HEK293 (cell line): ENCODE measurements around the gene PALM3.

Experiments used
- CTCF ChIA-PET: fragments of 350-600 bp; formaldehyde crosslinking; extraction: SDS; loops from one replicate; lab custom pipeline; 2021; ENCODE audit warnings: antibody characterized with exemption; lab: Yijun Ruan, JAX
- POLR2A ChIA-PET: fragments of 300-600 bp; formaldehyde crosslinking; extraction: SDS; loops from one replicate; lab custom pipeline; 2020; ENCODE audit warnings: antibody characterized with exemption, inconsistent platforms; lab: Yijun Ruan, JAX
- H3K27ac ChIP-seq: fragments of 200-500 bp; sonication (Bioruptor generic); 2 replicates; pipeline ENCODE4 v1.5.1; 2014; ENCODE audit warnings: low read depth, low read length, control low read depth, inconsistent platforms; ENCODE audit errors: extremely low read depth
- H3K36me3 ChIP-seq, 2 experiments: fragments of 200-500 bp in 1 of 2; sonication (Bioruptor generic) in 1 of 2; 1 replicate in 1 of 2; 2 replicates in 1 of 2; pipeline ENCODE4 v1.5.1; 2014 to 2017; ENCODE audit warnings: inconsistent platforms in 2 of 2, low read length in 2 of 2; ENCODE audit not compliant: control insufficient read depth in 2 of 2, insufficient read depth in 1 of 2
- H3K4me1 ChIP-seq: fragments of 200-500 bp; sonication (Bioruptor generic); 2 replicates; pipeline ENCODE4 v1.5.1; 2014; ENCODE audit warnings: mild to moderate bottlenecking, low read length, inconsistent platforms; ENCODE audit not compliant: control insufficient read depth, insufficient read depth
- H3K4me3 ChIP-seq: 2 replicates; pipeline ENCODE4 v1.5.1; 2011; ENCODE audit warnings: low read depth, mild to moderate bottlenecking, control low read depth, low read length, moderate library complexity
- H3K9me3 ChIP-seq: fragments of 200-500 bp; sonication (Bioruptor generic); 2 replicates; pipeline ENCODE4 v1.5.1; 2014; ENCODE audit warnings: low read depth, low read length, inconsistent platforms; ENCODE audit not compliant: control insufficient read depth, insufficient read depth
- EGR2 ChIP-seq: fragments of 450-650 bp; formaldehyde crosslinking; IDR thresholded peaks from 2 replicates; pipeline ENCODE4 v1.5.1; 2016; ENCODE audit warnings: low read depth, missing biosample characterization, missing genetic modification characterization
- GLIS2 ChIP-seq: fragments of 450-650 bp; formaldehyde crosslinking; IDR thresholded peaks from 2 replicates; pipeline ENCODE4 v1.5.1; 2016; ENCODE audit warnings: missing biosample characterization, missing genetic modification characterization
- SP2 ChIP-seq: fragments of 450-650 bp; formaldehyde crosslinking; IDR thresholded peaks from 2 replicates; pipeline ENCODE4 v1.5.1; 2016; ENCODE audit warnings: missing biosample characterization, missing genetic modification characterization
- SP7 ChIP-seq: fragments of 450-650 bp; formaldehyde crosslinking; IDR thresholded peaks from 2 replicates; pipeline ENCODE4 v1.5.1; 2016; ENCODE audit warnings: missing biosample characterization, missing genetic modification characterization
- TCF7L2 ChIP-seq: IDR thresholded peaks from 2 replicates; pipeline ENCODE4 v1.6.1; 2011; ENCODE audit warnings: low read depth, mild to moderate bottlenecking, inconsistent platforms, low read length, moderate library complexity, borderline replicate concordance
- ZFHX2 ChIP-seq: fragments of 450-650 bp; formaldehyde crosslinking; conservative IDR thresholded peaks from 2 replicates; pipeline ENCODE4 v1.5.1; 2016; ENCODE audit warnings: missing biosample characterization, missing genetic modification characterization
- ZIC2 ChIP-seq: fragments of 450-650 bp; formaldehyde crosslinking; IDR thresholded peaks from 2 replicates; pipeline ENCODE4 v1.5.1; 2016; ENCODE audit warnings: missing biosample characterization, missing genetic modification characterization
- ZNF132 ChIP-seq: fragments of 450-650 bp; formaldehyde crosslinking; IDR thresholded peaks from 2 replicates; pipeline ENCODE4 v1.5.1; 2017; ENCODE audit warnings: missing biosample characterization, missing genetic modification characterization, borderline replicate concordance
- ZNF175 ChIP-seq: fragments of 450-650 bp; formaldehyde crosslinking; IDR thresholded peaks from 2 replicates; pipeline ENCODE4 v1.5.1; 2016; ENCODE audit warnings: missing biosample characterization, missing genetic modification characterization
- ZNF223 ChIP-seq: fragments of 450-650 bp; formaldehyde crosslinking; IDR thresholded peaks from 2 replicates; pipeline ENCODE4 v1.5.1; 2016; ENCODE audit warnings: missing biosample characterization, missing genetic modification characterization
- ZNF23 ChIP-seq: fragments of 450-650 bp; formaldehyde crosslinking; IDR thresholded peaks from 2 replicates; pipeline ENCODE4 v1.5.1; 2016; ENCODE audit warnings: missing biosample characterization, missing genetic modification characterization, borderline replicate concordance
- ZNF24 ChIP-seq: fragments of 450-650 bp; formaldehyde crosslinking; IDR thresholded peaks from 2 replicates; pipeline ENCODE4 v1.5.1; 2016; ENCODE audit warnings: missing biosample characterization, missing genetic modification characterization
- ZNF521 ChIP-seq: fragments of 450-650 bp; formaldehyde crosslinking; IDR thresholded peaks from 2 replicates; pipeline ENCODE4 v1.5.1; 2017; ENCODE audit warnings: missing biosample characterization, mild to moderate bottlenecking, missing genetic modification characterization
- ZNF621 ChIP-seq: fragments of 450-650 bp; formaldehyde crosslinking; IDR thresholded peaks from 2 replicates; pipeline ENCODE4 v1.5.1; 2017; ENCODE audit warnings: missing biosample characterization, missing genetic modification characterization
- ZNF626 ChIP-seq: fragments of 450-650 bp; sonication (Bioruptor Pico); formaldehyde crosslinking; IDR thresholded peaks from 2 replicates; pipeline ENCODE4 v1.5.1; 2018; ENCODE audit warnings: missing biosample characterization, missing genetic modification characterization, inconsistent platforms
- ZNF629 ChIP-seq: fragments of 450-650 bp; formaldehyde crosslinking; IDR thresholded peaks from 2 replicates; pipeline ENCODE4 v1.5.1; 2017; ENCODE audit warnings: missing biosample characterization, missing genetic modification characterization
- ZNF791 ChIP-seq: fragments of 450-650 bp; formaldehyde crosslinking; IDR thresholded peaks from 2 replicates; pipeline ENCODE4 v1.5.1; 2016; ENCODE audit warnings: missing biosample characterization, missing genetic modification characterization
- ZNF837 ChIP-seq: fragments of 450-650 bp; formaldehyde crosslinking; IDR thresholded peaks from 2 replicates; pipeline ENCODE4 v1.5.1; 2016; ENCODE audit warnings: missing biosample characterization, missing genetic modification characterization
- TF ChIP-seq, protein P1 (sequence below): fragments of 450-650 bp; IDR thresholded peaks from 2 replicates; pipeline ENCODE4 v1.5.1; 2018; ENCODE audit warnings: missing biosample characterization, missing genetic modification characterization
- TF ChIP-seq, protein P2 (sequence below): fragments of 450-650 bp; formaldehyde crosslinking; IDR thresholded peaks from 2 replicates; pipeline ENCODE4 v1.5.1; 2016; ENCODE audit warnings: missing biosample characterization, missing genetic modification characterization
- TF ChIP-seq, protein P3 (sequence below): fragments of 450-650 bp; formaldehyde crosslinking; IDR thresholded peaks from 2 replicates; pipeline ENCODE4 v1.5.1; 2016; ENCODE audit warnings: missing biosample characterization, missing genetic modification characterization
- TF ChIP-seq, protein P4 (sequence below): fragments of 450-650 bp; formaldehyde crosslinking; IDR thresholded peaks from 2 replicates; pipeline ENCODE4 v1.5.1; 2016; ENCODE audit warnings: missing biosample characterization, missing genetic modification characterization
- TF ChIP-seq, protein P5 (sequence below): sonication (generic); formaldehyde crosslinking; IDR thresholded peaks from 2 replicates; pipeline ENCODE4 v1.8.1; 2022; ENCODE audit warnings: mild to moderate bottlenecking, moderate library complexity, missing genetic modification reagents
- TF ChIP-seq, protein P6 (sequence below): fragments of 450-650 bp; formaldehyde crosslinking; IDR thresholded peaks from 2 replicates; pipeline ENCODE4 v1.5.1; 2016; ENCODE audit warnings: missing biosample characterization, missing genetic modification characterization
- TF ChIP-seq, protein P7 (sequence below): fragments of 450-650 bp; formaldehyde crosslinking; IDR thresholded peaks from 2 replicates; pipeline ENCODE4 v1.5.1; 2016; ENCODE audit warnings: missing biosample characterization, missing genetic modification characterization

PALM3 gene

DNA sequence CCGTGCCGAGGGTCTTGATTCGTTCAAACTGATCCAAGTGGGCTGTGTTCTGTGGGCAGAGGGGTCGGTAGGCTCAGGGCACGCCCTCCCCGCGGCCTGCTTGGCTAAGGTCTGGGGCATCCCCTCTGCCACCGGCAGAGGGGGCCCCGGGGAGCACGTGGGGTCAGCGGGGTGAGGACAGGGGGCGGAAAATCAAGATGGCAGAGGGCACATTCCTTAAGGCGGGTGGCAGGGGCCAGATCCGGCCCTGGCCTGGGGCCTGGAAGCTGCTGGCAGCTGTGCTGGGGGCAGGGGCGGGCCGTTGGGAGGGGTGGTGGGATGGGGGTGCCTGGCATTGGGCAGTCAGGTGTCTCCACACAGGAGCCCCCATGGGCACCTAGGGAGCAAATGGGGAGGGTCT is 45.0 kb upstream of the PALM3 start:
- H3K27ac ChIP-seq: no peak overlapping the region
- H3K36me3 ChIP-seq: peaks cover 11 to 49% of the 10 kb centered on the region in 2 experiments; a peak in 2 of 3 replicates
- TF ChIP-seq, protein P1, sequence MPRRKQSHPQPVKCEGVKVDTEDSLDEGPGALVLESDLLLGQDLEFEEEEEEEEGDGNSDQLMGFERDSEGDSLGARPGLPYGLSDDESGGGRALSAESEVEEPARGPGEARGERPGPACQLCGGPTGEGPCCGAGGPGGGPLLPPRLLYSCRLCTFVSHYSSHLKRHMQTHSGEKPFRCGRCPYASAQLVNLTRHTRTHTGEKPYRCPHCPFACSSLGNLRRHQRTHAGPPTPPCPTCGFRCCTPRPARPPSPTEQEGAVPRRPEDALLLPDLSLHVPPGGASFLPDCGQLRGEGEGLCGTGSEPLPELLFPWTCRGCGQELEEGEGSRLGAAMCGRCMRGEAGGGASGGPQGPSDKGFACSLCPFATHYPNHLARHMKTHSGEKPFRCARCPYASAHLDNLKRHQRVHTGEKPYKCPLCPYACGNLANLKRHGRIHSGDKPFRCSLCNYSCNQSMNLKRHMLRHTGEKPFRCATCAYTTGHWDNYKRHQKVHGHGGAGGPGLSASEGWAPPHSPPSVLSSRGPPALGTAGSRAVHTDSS (tag by site-specific recombination): no peak
- TF ChIP-seq ZNF132 (tag by site-specific recombination) (no peak), ZNF24 (tag by site-specific recombination) (no peak), TCF7L2 (no peak)
- TF ChIP-seq, protein P2, sequence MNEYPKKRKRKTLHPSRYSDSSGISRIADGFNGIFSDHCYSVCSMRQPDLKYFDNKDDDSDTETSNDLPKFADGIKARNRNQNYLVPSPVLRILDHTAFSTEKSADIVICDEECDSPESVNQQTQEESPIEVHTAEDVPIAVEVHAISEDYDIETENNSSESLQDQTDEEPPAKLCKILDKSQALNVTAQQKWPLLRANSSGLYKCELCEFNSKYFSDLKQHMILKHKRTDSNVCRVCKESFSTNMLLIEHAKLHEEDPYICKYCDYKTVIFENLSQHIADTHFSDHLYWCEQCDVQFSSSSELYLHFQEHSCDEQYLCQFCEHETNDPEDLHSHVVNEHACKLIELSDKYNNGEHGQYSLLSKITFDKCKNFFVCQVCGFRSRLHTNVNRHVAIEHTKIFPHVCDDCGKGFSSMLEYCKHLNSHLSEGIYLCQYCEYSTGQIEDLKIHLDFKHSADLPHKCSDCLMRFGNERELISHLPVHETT (tag by site-specific recombination): no peak
- TF ChIP-seq, all 188 proteins: peak for 0
- Histone ChIP-seq H3K9me3 (no peaks in the 10 kb centered on the region), H3K4me3 (no peak overlapping the region), H3K4me1 (no peaks in the 10 kb centered on the region)
- ChIA-PET CTCF (interaction anchor here (0.6 to 1.1 kb wide), 2 partner anchors 89 to 584 kb away, joined by 3 read pairs; no protein-coding TSS in a partner anchor), POLR2A (no interaction called here)

DNA sequence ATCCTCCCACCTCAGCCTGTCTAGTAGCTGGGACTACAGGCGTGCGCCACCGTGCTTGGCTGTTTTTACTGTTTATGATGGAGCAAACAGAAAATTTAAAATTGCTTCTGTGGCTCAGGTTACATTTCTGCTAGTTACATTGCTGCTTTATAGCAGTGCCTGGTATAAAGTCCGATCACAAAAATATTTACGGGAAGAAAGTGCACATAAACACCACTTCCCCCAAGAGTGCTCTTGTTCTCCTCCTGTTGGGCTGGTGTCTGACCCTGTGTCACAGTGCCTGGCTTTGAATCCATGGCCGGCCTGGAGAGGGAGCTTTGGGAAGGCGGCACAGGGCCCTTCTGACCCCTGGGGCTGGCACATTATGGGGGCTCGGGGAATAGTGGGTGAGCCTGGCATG is 43.8 kb upstream of the PALM3 start:
- POLR2A ChIA-PET: no interaction called here
- Histone ChIP-seq H3K4me3 (no peak overlapping the region), H3K36me3 (peaks cover 11 to 54% of the 10 kb centered on the region in 2 experiments; a peak in 2 of 3 replicates), H3K9me3 (no peaks in the 10 kb centered on the region), H3K4me1 (no peaks in the 10 kb centered on the region), H3K27ac (no peak overlapping the region)
- CTCF ChIA-PET: interaction anchor here (1.1 kb wide), 2 partner anchors 31 to 90 kb away, joined by 3 read pairs; partner anchors contain the start of gene ASF1B
- TF ChIP-seq SP2 (no peak), ZIC2 (tag by site-specific recombination) (no peak), ZFHX2 (no peak), ZNF621 (tag by site-specific recombination) (no peak), ZNF223 (tag by site-specific recombination) (no peak), ZNF521 (tag by site-specific recombination) (no peak), ZNF629 (tag by site-specific recombination) (no peak), ZNF626 (tag by site-specific recombination) (no peak)
- TF ChIP-seq, protein P3, sequence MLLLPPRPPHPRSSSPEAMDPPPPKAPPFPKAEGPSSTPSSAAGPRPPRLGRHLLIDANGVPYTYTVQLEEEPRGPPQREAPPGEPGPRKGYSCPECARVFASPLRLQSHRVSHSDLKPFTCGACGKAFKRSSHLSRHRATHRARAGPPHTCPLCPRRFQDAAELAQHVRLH (tag by site-specific recombination): no peak
- TF ChIP-seq, protein P4, sequence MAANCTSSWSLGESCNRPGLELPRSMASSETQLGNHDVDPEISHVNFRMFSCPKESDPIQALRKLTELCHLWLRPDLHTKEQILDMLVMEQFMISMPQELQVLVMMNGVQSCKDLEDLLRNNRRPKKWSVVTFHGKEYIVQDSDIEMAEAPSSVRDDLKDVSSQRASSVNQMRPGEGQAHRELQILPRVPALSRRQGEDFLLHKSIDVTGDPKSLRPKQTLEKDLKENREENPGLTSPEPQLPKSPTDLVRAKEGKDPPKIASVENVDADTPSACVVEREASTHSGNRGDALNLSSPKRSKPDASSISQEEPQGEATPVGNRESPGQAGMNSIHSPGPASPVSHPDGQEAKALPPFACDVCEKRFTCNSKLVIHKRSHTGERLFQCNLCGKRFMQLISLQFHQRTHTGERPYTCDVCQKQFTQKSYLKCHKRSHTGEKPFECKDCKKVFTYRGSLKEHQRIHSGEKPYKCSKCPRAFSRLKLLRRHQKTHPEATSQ: no peak

DNA sequence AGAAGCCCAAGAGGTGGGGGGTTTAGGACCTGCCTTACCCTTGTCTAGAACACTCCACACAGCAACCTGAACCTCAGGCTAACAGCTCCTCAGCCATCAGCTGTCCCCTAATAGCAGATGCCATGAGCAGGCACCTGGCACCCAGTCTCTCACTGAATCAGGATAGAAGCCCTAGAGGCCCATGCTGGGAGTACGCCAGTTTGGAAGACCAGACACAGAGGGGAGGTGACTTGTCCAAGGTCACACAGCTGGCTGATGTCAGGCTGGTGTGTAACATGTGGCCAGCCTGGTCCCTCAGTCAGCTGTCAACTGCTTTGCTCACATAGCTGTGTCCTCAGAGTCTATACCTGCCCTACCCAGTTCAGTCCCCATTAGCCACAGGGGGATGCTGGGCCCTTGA is 41.4 kb upstream of the PALM3 start:
- Histone ChIP-seq H3K9me3 (no peaks in the 10 kb centered on the region), H3K27ac (no peak overlapping the region), H3K36me3 (peaks cover 24 to 62% of the 10 kb centered on the region in 2 experiments; a peak in 2 of 3 replicates), H3K4me3 (no peak overlapping the region), H3K4me1 (no peaks in the 10 kb centered on the region)
- POLR2A ChIA-PET: interaction anchor here (1.8 kb wide), 1 partner anchor 33 kb away, joined by 5 read pairs; the partner anchor contains the start of gene ASF1B
- CTCF ChIA-PET: interaction anchor here (0.6 kb wide), 1 partner anchor 218 kb away, joined by 5 read pairs; no protein-coding TSS in a partner anchor
- TF ChIP-seq, protein P5, sequence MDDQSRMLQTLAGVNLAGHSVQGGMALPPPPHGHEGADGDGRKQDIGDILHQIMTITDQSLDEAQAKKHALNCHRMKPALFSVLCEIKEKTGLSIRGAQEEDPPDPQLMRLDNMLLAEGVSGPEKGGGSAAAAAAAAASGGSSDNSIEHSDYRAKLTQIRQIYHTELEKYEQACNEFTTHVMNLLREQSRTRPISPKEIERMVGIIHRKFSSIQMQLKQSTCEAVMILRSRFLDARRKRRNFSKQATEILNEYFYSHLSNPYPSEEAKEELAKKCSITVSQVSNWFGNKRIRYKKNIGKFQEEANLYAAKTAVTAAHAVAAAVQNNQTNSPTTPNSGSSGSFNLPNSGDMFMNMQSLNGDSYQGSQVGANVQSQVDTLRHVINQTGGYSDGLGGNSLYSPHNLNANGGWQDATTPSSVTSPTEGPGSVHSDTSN (CRISPR knock-in tag): no peak
- TF ChIP-seq ZNF837 (tag by site-specific recombination) (no peak), ZNF791 (no peak), SP7 (tag by site-specific recombination) (no peak), ZNF23 (tag by site-specific recombination) (no peak), SP2 (no peak), GLIS2 (no peak), EGR2 (tag by site-specific recombination) (no peak), ZNF175 (no peak)
- TF ChIP-seq, protein P6, sequence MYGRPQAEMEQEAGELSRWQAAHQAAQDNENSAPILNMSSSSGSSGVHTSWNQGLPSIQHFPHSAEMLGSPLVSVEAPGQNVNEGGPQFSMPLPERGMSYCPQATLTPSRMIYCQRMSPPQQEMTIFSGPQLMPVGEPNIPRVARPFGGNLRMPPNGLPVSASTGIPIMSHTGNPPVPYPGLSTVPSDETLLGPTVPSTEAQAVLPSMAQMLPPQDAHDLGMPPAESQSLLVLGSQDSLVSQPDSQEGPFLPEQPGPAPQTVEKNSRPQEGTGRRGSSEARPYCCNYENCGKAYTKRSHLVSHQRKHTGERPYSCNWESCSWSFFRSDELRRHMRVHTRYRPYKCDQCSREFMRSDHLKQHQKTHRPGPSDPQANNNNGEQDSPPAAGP: no peak
- TF ChIP-seq, protein P7, sequence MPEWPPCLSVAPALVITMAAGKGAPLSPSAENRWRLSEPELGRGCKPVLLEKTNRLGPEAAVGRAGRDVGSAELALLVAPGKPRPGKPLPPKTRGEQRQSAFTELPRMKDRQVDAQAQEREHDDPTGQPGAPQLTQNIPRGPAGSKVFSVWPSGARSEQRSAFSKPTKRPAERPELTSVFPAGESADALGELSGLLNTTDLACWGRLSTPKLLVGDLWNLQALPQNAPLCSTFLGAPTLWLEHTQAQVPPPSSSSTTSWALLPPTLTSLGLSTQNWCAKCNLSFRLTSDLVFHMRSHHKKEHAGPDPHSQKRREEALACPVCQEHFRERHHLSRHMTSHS (tag by site-specific recombination): no peak
